ENCODE data around the gene GNG12. TPM values are rescaled to one million over a fixed set of nuclear protein-coding genes. Genes with fewer than 3 reads are reported as not detected.
A peak's percentile ranks its signal among the peaks of the same experiment; 100 is the strongest.
"Not testable (repeated sequence)": the region's sequence is repeated elsewhere in the genome, so short reads cannot be mapped to it uniquely, and the experiment has no call there.

The GNG12 gene
- total RNA-seq, 1 donor from 2014 or later = 237 TPM

GRCh38 chr1:67684526-67685066 is 148.7 kb downstream of the GNG12 start:
- DNase-seq (ENCODE audit: low read depth, low spot score) = no peak

GRCh38 chr1:67683766-67684525 is 149.3 kb downstream of the GNG12 start:
- DNase-seq (ENCODE audit: low read depth, low spot score) = no peak

GRCh38 chr1:67683316-67683715 is 150.0 kb downstream of the GNG12 start:
- no peak for DNase-seq (ENCODE audit: low read depth, low spot score)

- DNase-seq (ENCODE audit: low read depth, low spot score) = no peak
These were observed 150.5 kb downstream of the GNG12 start for GRCh38 chr1:67682659-67683197.

GRCh38 chr1:67680486-67680885 is 152.8 kb downstream of the GNG12 start:
- DNase-seq (ENCODE audit: low read depth, low spot score) = no peak

- no peak for DNase-seq (ENCODE audit: low read depth, low spot score)
These were observed 153.6 kb downstream of the GNG12 start for GRCh38 chr1:67679691-67680090.

GRCh38 chr1:67677930-67678329 is 155.3 kb downstream of the GNG12 start:
- DNase-seq (ENCODE audit: low read depth, low spot score) = no peak

GRCh38 chr1:67677408-67677807 is 155.9 kb downstream of the GNG12 start:
- no peak for DNase-seq (ENCODE audit: low read depth, low spot score)

GRCh38 chr1:67676946-67677345 is 156.3 kb downstream of the GNG12 start:
- no peak for DNase-seq (ENCODE audit: low read depth, low spot score)

GRCh38 chr1:67676287-67676686 is 157.0 kb downstream of the GNG12 start:
- DNase-seq (ENCODE audit: low read depth, low spot score) = no peak

DNA sequence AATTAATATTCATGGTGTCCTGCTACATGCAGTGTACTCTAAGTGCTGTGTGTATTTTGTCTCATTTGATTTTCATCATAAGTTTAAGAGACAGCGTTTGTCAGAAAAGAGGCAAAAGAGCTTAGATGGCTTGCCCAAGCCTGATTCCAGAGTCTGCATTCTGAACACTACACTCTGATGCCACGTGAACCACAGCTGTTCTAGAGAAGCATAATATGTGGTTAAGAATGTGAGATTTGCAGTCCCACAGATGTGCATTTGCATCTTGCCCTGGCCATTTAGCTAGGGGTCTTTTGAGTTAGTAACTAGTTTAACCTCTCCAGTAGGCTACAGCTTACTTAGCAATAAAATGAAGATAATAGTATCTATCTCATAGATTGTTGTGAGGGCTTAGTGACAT is 157.5 kb downstream of the GNG12 start:
- DNase-seq (ENCODE audit: low read depth, low spot score) = no peak

- DNase-seq (ENCODE audit: low read depth, low spot score) = peak; percentile 69
These were observed 158.8 kb downstream of the GNG12 start for GRCh38 chr1:67674260-67675011.

GRCh38 chr1:67673468-67674201 is 159.6 kb downstream of the GNG12 start:
- DNase-seq (ENCODE audit: low read depth, low spot score) = no peak

DNA sequence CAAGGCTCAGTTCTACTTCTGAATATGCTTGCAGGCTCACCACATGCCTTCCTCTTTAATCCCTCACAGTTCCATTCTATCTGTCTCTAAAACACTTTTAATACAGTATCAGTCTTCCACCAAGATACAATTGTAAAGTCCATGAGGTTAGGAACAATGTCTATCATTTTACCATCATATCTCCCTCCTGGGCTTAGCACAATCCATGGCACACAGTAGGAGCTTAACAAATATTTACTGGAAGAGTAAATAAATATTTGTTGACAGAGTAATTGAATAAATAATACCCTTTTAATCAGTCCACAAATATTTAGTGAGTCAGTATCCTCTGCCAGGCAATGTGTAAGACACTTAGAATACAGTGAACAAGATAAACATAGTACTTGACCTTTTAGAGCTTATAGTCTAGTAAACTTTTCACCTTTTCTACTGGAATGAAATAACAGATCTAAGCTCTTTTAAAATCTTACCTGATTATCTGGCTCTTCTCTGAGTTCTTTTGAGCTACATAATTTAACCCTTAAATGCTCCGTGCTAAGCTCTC is 160.9 kb downstream of the GNG12 start:
- no peak for DNase-seq (ENCODE audit: low read depth, low spot score)

DNA sequence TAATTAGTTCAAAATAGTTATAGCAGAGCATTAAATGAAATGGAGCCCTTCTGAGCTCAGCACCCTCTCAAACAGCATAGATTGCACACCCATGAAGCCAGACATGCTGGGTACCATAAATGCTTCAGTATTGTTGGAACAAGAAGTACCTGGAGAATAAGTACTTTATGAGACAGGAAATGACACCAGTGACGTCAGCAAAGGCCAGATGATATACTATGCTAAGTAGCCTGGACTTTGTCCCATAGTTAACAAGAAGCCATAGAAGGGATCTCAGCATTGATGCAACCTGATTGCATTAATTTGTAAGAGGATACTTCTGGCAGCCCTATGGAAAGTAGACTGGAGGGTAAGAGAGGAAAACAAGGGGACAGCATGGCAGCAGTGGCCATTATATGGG is 164.6 kb downstream of the GNG12 start:
- DNase-seq (ENCODE audit: low read depth, low spot score) = no peak

GRCh38 chr1:67666636-67667035 is 166.6 kb downstream of the GNG12 start:
- no peak for DNase-seq (ENCODE audit: low read depth, low spot score)

- not testable (repeated sequence) for DNase-seq (ENCODE audit: low read depth, low spot score)
These were observed 168.0 kb downstream of the GNG12 start for GRCh38 chr1:67665307-67665706.

GRCh38 chr1:67664048-67664447 is 169.2 kb downstream of the GNG12 start:
- DNase-seq (ENCODE audit: low read depth, low spot score) = no peak

DNA sequence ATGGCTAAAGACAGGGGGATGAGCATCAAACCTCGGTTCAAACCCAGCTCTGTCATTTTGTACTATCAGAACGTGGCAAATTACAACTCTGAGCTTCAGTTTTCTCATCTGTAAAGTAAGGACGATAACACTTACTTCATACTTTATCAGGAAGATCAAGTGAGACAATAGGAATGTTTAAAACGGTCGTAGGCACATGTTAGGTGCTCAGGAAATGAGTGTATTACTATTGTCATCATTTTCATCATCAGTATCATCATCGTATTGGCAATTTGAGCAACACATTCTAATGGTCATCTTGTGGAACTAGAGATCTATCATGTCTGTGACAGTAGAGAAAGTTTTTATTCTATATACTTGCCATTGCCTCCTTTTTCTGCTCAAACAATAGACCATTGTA is 170.4 kb downstream of the GNG12 start:
- DNase-seq (ENCODE audit: low read depth, low spot score) = no peak

DNA sequence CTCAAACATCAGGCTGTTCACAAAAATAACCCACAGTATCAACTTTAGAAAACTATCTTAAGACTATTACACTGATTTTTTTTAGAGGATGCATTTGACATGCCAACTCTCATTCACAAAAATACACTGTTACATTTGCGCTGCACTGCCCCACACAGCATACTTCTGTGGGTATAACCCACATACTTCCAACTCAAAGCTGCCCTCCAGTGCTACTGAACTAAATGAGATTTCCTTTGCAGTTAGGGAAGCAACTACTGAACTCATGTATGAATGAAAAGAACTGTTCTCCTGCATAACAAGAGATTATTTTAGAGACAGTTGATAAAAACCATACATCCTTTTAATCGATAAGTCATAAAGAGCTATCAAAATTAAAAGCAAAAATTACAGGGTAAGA is 174.0 kb downstream of the GNG12 start:
- DNase-seq (ENCODE audit: low read depth, low spot score) = no peak

DNA sequence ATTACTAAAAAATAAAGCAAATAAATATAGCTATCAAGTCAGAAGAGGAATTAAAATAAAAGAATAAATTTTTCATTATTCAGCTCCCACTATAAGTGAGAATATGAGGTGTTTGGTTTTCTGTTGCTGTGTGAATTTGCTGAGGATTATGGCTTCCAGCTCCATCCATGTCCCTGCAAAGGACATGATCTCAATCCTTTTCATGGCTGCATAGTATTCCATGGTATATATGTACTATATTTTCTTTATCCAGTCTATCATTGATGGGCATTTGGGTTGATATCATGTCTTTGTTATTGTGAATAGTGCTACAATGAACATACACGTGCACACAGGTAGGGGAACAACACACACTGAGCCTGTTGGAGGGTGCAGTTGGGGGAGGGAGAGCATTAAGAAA is 176.1 kb downstream of the GNG12 start:
- DNase-seq (ENCODE audit: low read depth, low spot score) = not testable (repeated sequence)

Data from pulmonary artery endothelial cell (primary cell).